HepG2 (cell line): ENCODE measurements around the gene TTYH1.

Experiments
- ATF2 ChIP-seq: sonication (generic); formaldehyde crosslinking; IDR thresholded peaks from 2 replicates; pipeline ENCODE4 v1.4.0; 2020; ENCODE audit warnings: missing genetic modification reagents
- ESRRA ChIP-seq: sonication (generic); formaldehyde crosslinking; IDR thresholded peaks from 2 replicates; pipeline ENCODE4 v1.5.1; 2020; ENCODE audit warnings: mild to moderate bottlenecking, low read depth, missing genetic modification reagents
- FOXP4 ChIP-seq: sonication (generic); formaldehyde crosslinking; IDR thresholded peaks from 2 replicates; pipeline ENCODE4 v1.4.0; 2020; ENCODE audit warnings: missing genetic modification reagents
- GATA4 ChIP-seq: sonication (generic); IDR thresholded peaks from 2 replicates; pipeline ENCODE4 v1.6.1; 2016; ENCODE audit warnings: antibody characterized with exemption, low read depth, borderline replicate concordance
- GTF2F1 ChIP-seq: fragments of 150-350 bp; IDR thresholded peaks from 2 replicates; pipeline ENCODE4 v1.6.1; 2014; ENCODE audit warnings: low read length
- HMGXB4 ChIP-seq, 2 experiments: sonication (generic) in 1 of 2; formaldehyde crosslinking in 1 of 2; IDR thresholded peaks; 2 replicates each; pipeline versions ENCODE4 v1.4.0 to v1.6.1; 2018 to 2020; ENCODE audit warnings: missing genetic modification reagents in 2 of 2, borderline replicate concordance in 1 of 2, low read depth in 1 of 2, mild to moderate bottlenecking in 1 of 2, missing biosample characterization in 1 of 2
- MAFG ChIP-seq: sonication (generic); formaldehyde crosslinking; IDR thresholded peaks from 2 replicates; pipeline ENCODE4 v1.5.1; 2020; ENCODE audit warnings: mild to moderate bottlenecking, missing genetic modification reagents
- NCOA1 ChIP-seq: sonication (generic); formaldehyde crosslinking; IDR thresholded peaks from 2 replicates; pipeline ENCODE4 v1.9.0; 2021; ENCODE audit warnings: missing genetic modification reagents
- RAD51 ChIP-seq: fragments of 450-650 bp; IDR thresholded peaks from 2 replicates; pipeline ENCODE4 v1.6.1; 2016; ENCODE audit warnings: borderline replicate concordance
- SAP130 ChIP-seq: IDR thresholded peaks from 2 replicates; pipeline ENCODE4 v1.6.1; 2016; ENCODE audit warnings: low read depth
- TAF15 ChIP-seq: fragments of 200-400 bp; formaldehyde crosslinking; IDR thresholded peaks from one replicate; pipeline ENCODE4 v1.6.1; 2018; ENCODE audit warnings: mild to moderate bottlenecking, low read depth, low read length; ENCODE audit not compliant: poor library complexity, severe bottlenecking
- U2AF2 ChIP-seq: fragments of 200-400 bp; formaldehyde crosslinking; IDR thresholded peaks from 2 replicates; pipeline ENCODE4 v1.6.1; 2017; ENCODE audit warnings: low read depth, mild to moderate bottlenecking, low read length
- ZNF615 ChIP-seq: sonication (generic); formaldehyde crosslinking; IDR thresholded peaks from 2 replicates; pipeline ENCODE4 v1.5.0; 2020; ENCODE audit warnings: mild to moderate bottlenecking, missing genetic modification reagents, borderline replicate concordance
- ZNF776 ChIP-seq: sonication (generic); formaldehyde crosslinking; IDR thresholded peaks from 2 replicates; pipeline ENCODE4 v1.4.0; 2020; ENCODE audit warnings: mild to moderate bottlenecking, missing genetic modification reagents

- TF ChIP-seq TAF15 (no peak), ZNF776 (no peak), GTF2F1 (no peak), U2AF2 (no peak), SAP130 (CRISPR knock-in tag) (no peak), MAFG (CRISPR knock-in tag) (no peak), NCOA1 (no peak), HMGXB4 (CRISPR knock-in tag; IDR thresholded peaks at IDR 0.05; ENCODE audit: borderline replicate concordance in 1 of 2, low read depth in 1 of 2) (no peak), RAD51 (no peak), ATF2 (CRISPR knock-in tag) (no peak), GATA4 (no peak), ZNF615 (CRISPR knock-in tag) (no peak), ESRRA (CRISPR knock-in tag) (no peak), FOXP4 (CRISPR knock-in tag) (no peak)
Observed at GRCh38 chr19:54470991-54471782, 55.9 kb downstream of the TTYH1 start.
